Bone marrow (tissue), 2 donors: ENCODE results near the gene PIGW.
A peak's percentile ranks its signal among the peaks of the same experiment; 100 is the strongest.

Experiments
- DNase-seq, 2 donors: peaks; one replicate each; lab custom pipeline; 2025; lab: John Stamatoyannopoulos, UW

Gene PIGW

GRCh38 chr17:36509272-36509985, 25.4 kb upstream of the PIGW start:
- DNase-seq: no peak

- no peak for DNase-seq
Observed at GRCh38 chr17:36510636-36511035, 24.2 kb upstream of the PIGW start.

- no peak for DNase-seq
Observed at GRCh38 chr17:36511216-36511615, 23.6 kb upstream of the PIGW start.

- no peak for DNase-seq
Observed at GRCh38 chr17:36512641-36513040, 22.1 kb upstream of the PIGW start.

GRCh38 chr17:36514856-36515255, 19.9 kb upstream of the PIGW start:
- no peak for DNase-seq

GRCh38 chr17:36515837-36516236, 18.9 kb upstream of the PIGW start:
- no peak for DNase-seq

GRCh38 chr17:36523113-36523512, 11.7 kb upstream of the PIGW start:
- no peak for DNase-seq

GRCh38 chr17:36524428-36524876, 10.3 kb upstream of the PIGW start:
- DNase-seq: no peak

- DNase-seq: no peak
Observed at GRCh38 chr17:36525113-36525512, 9.7 kb upstream of the PIGW start.

- DNase-seq: no peak
Observed at GRCh38 chr17:36525888-36526287, 8.9 kb upstream of the PIGW start.

- no peak for DNase-seq
Observed at GRCh38 chr17:36527621-36528250, 7.1 kb upstream of the PIGW start.

GRCh38 chr17:36529121-36529520, 5.7 kb upstream of the PIGW start:
- no peak for DNase-seq

- DNase-seq: no peak
Observed at GRCh38 chr17:36532435-36532975, 2.3 kb upstream of the PIGW start.

GRCh38 chr17:36533935-36534839, 600 bp upstream of the PIGW start:
- DNase-seq: no peak

GRCh38 chr17:36535669-36536081, 888 bp downstream of the PIGW start:
- no peak for DNase-seq

GRCh38 chr17:36540696-36541095, 5.9 kb downstream of the PIGW start:
- DNase-seq: no peak

GRCh38 chr17:36542755-36543154, 8.0 kb downstream of the PIGW start:
- DNase-seq: no peak

GRCh38 chr17:36544044-36544306, 9.2 kb downstream of the PIGW start:
- DNase-seq: peak in 1 of 2 donors; percentile 73

- peak; percentile 84 to 97 for DNase-seq
Observed at GRCh38 chr17:36544307-36545076, 9.7 kb downstream of the PIGW start, which contains the start of gene GGNBP2. Gene GGNBP2, plus strand, starts transcription at chr17:36544919. Its CDS starts 806 bp downstream, at chr17:36545725.

GRCh38 chr17:36545077-36545464, 10.3 kb downstream of the PIGW start:
- DNase-seq: no peak
